ENCODE results near the gene ASTE1. TPM values are rescaled to one million over a fixed set of nuclear protein-coding genes. Genes with fewer than 3 reads are reported as not detected.

Gene ASTE1
- total RNA-seq, 2 donors from 2014 or later = 6.1 to 7.7 TPM

- intact Hi-C loops (cut with DNase I) = no loop called here
- Histone ChIP-seq H3K4me3 (no peak overlapping the region), H3K27ac (no peak overlapping the region), H3K9me3 (no peaks in the 10 kb centered on the region), H3K27me3 (replicated peaks; ENCODE audit: insufficient read depth) (no peaks in the 10 kb centered on the region), H3K36me3 (no peaks in the 10 kb centered on the region), H3K4me1 (replicated peaks) (no peaks in the 10 kb centered on the region)
- DNase-seq (ENCODE audit: low spot score) = no peak
- TF ChIP-seq CTCF (IDR thresholded peaks at IDR 0.05) (no peak), POLR2A (IDR thresholded peaks at IDR 0.05) (no peak), POLR2AphosphoS5 (IDR thresholded peaks at IDR 0.05) (no peak)
- WGBS = 79% methylated on average over 3 of the region's 3 CpGs
Measured at GRCh38 chr3:131031660-131032059, 5.0 kb upstream of the ASTE1 start.

GRCh38 chr3:131028844-131029243, 2.2 kb upstream of the ASTE1 start:
- Histone ChIP-seq H3K36me3 (no peaks in the 10 kb centered on the region), H3K4me3 (no peak overlapping the region), H3K27me3 (replicated peaks; ENCODE audit: insufficient read depth) (no peaks in the 10 kb centered on the region), H3K9me3 (no peaks in the 10 kb centered on the region), H3K27ac (no peak overlapping the region), H3K4me1 (replicated peaks) (no peaks in the 10 kb centered on the region)
- intact Hi-C loops (cut with DNase I) = loop anchor here (5.0 to 10.0 kb wide), 3 partner anchors 137 to 1006 kb away; partner anchors contain the start of genes ATP2C1 and CPNE4
- TF ChIP-seq CTCF (IDR thresholded peaks at IDR 0.05) (no peak), POLR2A (IDR thresholded peaks at IDR 0.05) (no peak), POLR2AphosphoS5 (IDR thresholded peaks at IDR 0.05) (no peak)
- no peak for DNase-seq (ENCODE audit: low spot score)
- WGBS = 90% methylated on average over 3 of the region's 3 CpGs

GRCh38 chr3:131025539-131025938, 1.1 kb downstream of the ASTE1 start:
- Histone ChIP-seq H3K4me1 (replicated peaks) (no peaks in the 10 kb centered on the region), H3K9me3 (no peaks in the 10 kb centered on the region), H3K36me3 (no peaks in the 10 kb centered on the region), H3K27ac (no peak overlapping the region), H3K27me3 (replicated peaks; ENCODE audit: insufficient read depth) (no peaks in the 10 kb centered on the region), H3K4me3 (no peak overlapping the region)
- no peak for DNase-seq (ENCODE audit: low spot score)
- no peak for TF ChIP-seq POLR2AphosphoS5 (IDR thresholded peaks at IDR 0.05)
- TF ChIP-seq POLR2A (IDR thresholded peaks at IDR 0.05) = no peak
- WGBS = 53% methylated on average over 1 of the region's 1 CpG
- intact Hi-C loops (cut with DNase I) = loop anchor here (5.0 to 10.0 kb wide), 3 partner anchors 133 to 1009 kb away; partner anchors contain the start of genes ATP2C1 and CPNE4

DNA sequence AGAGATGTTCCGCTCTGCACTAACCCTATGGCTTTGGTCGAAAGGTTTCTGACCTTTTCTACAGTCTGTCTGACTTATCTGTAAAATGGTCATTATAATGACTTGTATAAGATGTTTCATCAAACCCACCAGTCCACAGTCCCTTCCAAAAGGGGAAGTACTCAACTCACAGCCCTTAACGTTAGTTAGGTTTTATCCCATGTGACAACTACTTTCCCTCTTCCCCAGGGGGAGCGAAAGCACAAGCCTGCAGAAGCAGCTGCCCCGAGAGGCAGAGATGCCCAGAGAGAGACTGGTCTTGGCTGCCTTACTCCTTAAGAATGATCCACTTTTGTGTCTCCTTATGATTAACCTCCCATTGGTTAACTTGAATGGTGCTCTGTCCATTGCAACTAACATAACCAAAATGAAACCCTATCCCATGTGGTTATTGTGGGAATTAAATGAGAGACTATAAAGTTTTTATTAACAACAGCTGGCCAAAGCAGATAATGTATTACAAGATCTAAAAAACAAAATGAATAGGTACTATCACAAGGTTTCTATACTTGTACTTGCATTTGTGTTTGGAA, 6.4 kb downstream of the ASTE1 start:
- 79% methylated on average over 5 of the region's 5 CpGs for WGBS
- TF ChIP-seq POLR2A (IDR thresholded peaks at IDR 0.05) = no peak
- no peak for TF ChIP-seq CTCF (IDR thresholded peaks at IDR 0.05)
- TF ChIP-seq POLR2AphosphoS5 (IDR thresholded peaks at IDR 0.05) = no peak
- H3K4me1 ChIP-seq (replicated peaks) = no peaks in the 10 kb centered on the region
- H3K36me3 ChIP-seq = no peaks in the 10 kb centered on the region
- H3K9me3 ChIP-seq = no peaks in the 10 kb centered on the region
- no peak overlapping the region for H3K27ac ChIP-seq
- no peak overlapping the region for H3K4me3 ChIP-seq
- no peaks in the 10 kb centered on the region for H3K27me3 ChIP-seq (replicated peaks; ENCODE audit: insufficient read depth)
- intact Hi-C loops (cut with DNase I) = loop anchor here (10.0 kb wide), 2 partner anchors 265 to 1015 kb away; partner anchors contain the start of gene CPNE4
- DNase-seq (ENCODE audit: low spot score) = no peak

DNA sequence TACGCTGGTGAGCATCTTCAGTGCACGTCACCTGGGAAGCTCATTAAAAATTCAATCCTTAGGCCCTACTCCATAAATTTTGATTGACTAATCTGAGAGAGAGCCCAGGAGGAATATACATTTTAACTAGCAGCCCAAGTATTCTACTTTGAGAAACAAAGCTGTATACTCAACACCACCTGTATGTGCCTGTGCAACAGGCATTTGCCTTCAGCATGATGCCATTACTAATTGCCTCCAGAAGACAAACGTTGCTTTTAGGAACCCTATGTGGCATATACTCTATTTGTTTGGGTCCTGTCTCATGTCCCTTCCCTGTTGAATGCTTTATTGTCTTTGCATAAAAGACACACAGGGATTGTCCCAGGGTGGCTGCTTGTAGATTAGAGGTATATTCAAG, 7.7 kb downstream of the ASTE1 start:
- DNase-seq (ENCODE audit: low spot score) = no peak
- H3K27me3 ChIP-seq (replicated peaks; ENCODE audit: insufficient read depth) = no peaks in the 10 kb centered on the region
- no peaks in the 10 kb centered on the region for H3K36me3 ChIP-seq
- no peaks in the 10 kb centered on the region for H3K9me3 ChIP-seq
- H3K4me3 ChIP-seq = no peak overlapping the region
- 82% methylated on average over 3 of the region's 3 CpGs for WGBS
- TF ChIP-seq POLR2AphosphoS5 (IDR thresholded peaks at IDR 0.05) (no peak), CTCF (IDR thresholded peaks at IDR 0.05) (no peak), POLR2A (IDR thresholded peaks at IDR 0.05) (no peak)
- H3K4me1 ChIP-seq (replicated peaks) = no peaks in the 10 kb centered on the region
- intact Hi-C loops (cut with DNase I) = no loop called here
- no peak overlapping the region for H3K27ac ChIP-seq

Data from prostate gland (tissue), 2 donors.